Mesenchymal stem cell (in vitro differentiated cells and primary cell): ENCODE results near the gene NKAIN2.
"Not testable (repeated sequence)": the region's sequence is repeated elsewhere in the genome, so short reads cannot be mapped to it uniquely, and the experiment has no call there.

Experiments
- DNase-seq: peaks from one replicate; pipeline ENCODE4 v3.0.0-alpha.2; 2013
- H2AFZ ChIP-seq: one replicate; pipeline ENCODE4 v1.6.1; 2013; ENCODE audit warnings: low read depth, mild to moderate bottlenecking, control low read depth, inconsistent platforms, low read length, moderate library complexity
- H2AK5ac ChIP-seq: 2 replicates; pipeline ENCODE4 v1.6.1; 2013; ENCODE audit warnings: low read length, moderate library complexity, mild to moderate bottlenecking, inconsistent platforms; ENCODE audit not compliant: severe bottlenecking
- H2BK120ac ChIP-seq: one replicate; pipeline ENCODE4 v1.6.1; 2013; ENCODE audit warnings: low read depth, mild to moderate bottlenecking, inconsistent platforms, low read length, moderate library complexity
- H2BK12ac ChIP-seq, 2 experiments: one replicate each; pipeline ENCODE4 v1.6.1; 2013; ENCODE audit warnings: inconsistent platforms in 2 of 2, low read length in 2 of 2, mild to moderate bottlenecking in 2 of 2, moderate library complexity in 2 of 2, control low read depth in 1 of 2
- H2BK15ac ChIP-seq: one replicate; pipeline ENCODE4 v1.6.1; 2013; ENCODE audit warnings: mild to moderate bottlenecking, low read depth, inconsistent platforms; ENCODE audit not compliant: poor library complexity, severe bottlenecking
- H2BK5ac ChIP-seq: 2 replicates; pipeline ENCODE4 v1.6.1; 2013; ENCODE audit warnings: low read depth, mild to moderate bottlenecking, low read length, control low read depth, inconsistent platforms; ENCODE audit not compliant: poor library complexity, severe bottlenecking
- H3K14ac ChIP-seq, 2 experiments: one replicate each; pipeline ENCODE4 v1.6.1; 2013; ENCODE audit warnings: inconsistent platforms in 2 of 2, low read length in 2 of 2, control low read depth in 1 of 2, mild to moderate bottlenecking in 1 of 2, moderate library complexity in 1 of 2
- H3K18ac ChIP-seq, 2 experiments: one replicate each; pipeline ENCODE4 v1.6.1; 2013; ENCODE audit warnings: inconsistent platforms in 2 of 2, low read length in 2 of 2, control low read depth in 1 of 2, low read depth in 1 of 2, mild to moderate bottlenecking in 1 of 2
- H3K23ac ChIP-seq, 2 experiments: one replicate each; pipeline ENCODE4 v1.6.1; 2013; ENCODE audit warnings: inconsistent platforms in 2 of 2, low read length in 2 of 2, mild to moderate bottlenecking in 2 of 2, moderate library complexity in 2 of 2, control low read depth in 1 of 2
- H3K27ac ChIP-seq: 2 replicates; pipeline ENCODE4 v1.5.1; 2013; ENCODE audit warnings: mild to moderate bottlenecking, moderate library complexity, low read length, control low read depth, inconsistent platforms; ENCODE audit not compliant: poor library complexity, severe bottlenecking
- H3K27me3 ChIP-seq, 2 experiments: 2 replicates each; pipeline versions ENCODE4 v1.6.1 to v1.7.0; 2013; ENCODE audit warnings: low read length in 2 of 2, mild to moderate bottlenecking in 2 of 2, moderate library complexity in 2 of 2, control low read depth in 1 of 2, inconsistent platforms in 1 of 2; ENCODE audit not compliant: control insufficient read depth in 1 of 2, insufficient read depth in 1 of 2
- H3K36me3 ChIP-seq, 2 experiments: 2 replicates each; pipeline versions ENCODE4 v1.6.1 to v1.7.0; 2013; ENCODE audit warnings: low read length in 2 of 2, control low read depth in 1 of 2, inconsistent platforms in 1 of 2, low read depth in 1 of 2, mild to moderate bottlenecking in 1 of 2; ENCODE audit not compliant: insufficient read depth in 2 of 2, control insufficient read depth in 1 of 2
- H3K4ac ChIP-seq, 2 experiments: one replicate each; pipeline ENCODE4 v1.6.1; 2013; ENCODE audit warnings: inconsistent platforms in 2 of 2, low read length in 2 of 2, mild to moderate bottlenecking in 2 of 2, moderate library complexity in 2 of 2, control low read depth in 1 of 2, low read depth in 1 of 2
- H3K4me1 ChIP-seq: 2 replicates; pipeline ENCODE4 v1.6.1; 2013; ENCODE audit warnings: low read depth, low read length, control low read depth; ENCODE audit not compliant: control insufficient read depth, insufficient read depth
- H3K4me2 ChIP-seq: 2 replicates; pipeline ENCODE4 v1.6.1; 2013; ENCODE audit warnings: low read length, mild to moderate bottlenecking, inconsistent platforms; ENCODE audit not compliant: poor library complexity, severe bottlenecking
- H3K4me3 ChIP-seq, 2 experiments: 2 replicates each; pipeline versions ENCODE4 v1.5.1 to v1.7.0; 2013; ENCODE audit warnings: low read length in 2 of 2, mild to moderate bottlenecking in 2 of 2, control low read depth in 1 of 2, low read depth in 1 of 2; ENCODE audit not compliant: insufficient read depth in 1 of 2
- H3K79me1 ChIP-seq: replicated peaks from 2 replicates; pipeline ENCODE4 v1.6.1; 2013; ENCODE audit warnings: mild to moderate bottlenecking, control low read depth, low read length, inconsistent platforms; ENCODE audit not compliant: poor library complexity, severe bottlenecking
- H3K9ac ChIP-seq: 2 replicates; pipeline ENCODE4 v1.7.0; 2013; ENCODE audit warnings: mild to moderate bottlenecking, low read length, moderate library complexity
- H3K9me3 ChIP-seq: 2 replicates; pipeline ENCODE4 v1.7.0; 2013; ENCODE audit warnings: mild to moderate bottlenecking, low read length; ENCODE audit not compliant: control insufficient read depth
- H4K8ac ChIP-seq: one replicate; pipeline ENCODE4 v1.6.1; 2013; ENCODE audit warnings: inconsistent platforms, mild to moderate bottlenecking, low read length, moderate library complexity
- H4K91ac ChIP-seq: one replicate; pipeline ENCODE4 v1.6.1; 2013; ENCODE audit warnings: mild to moderate bottlenecking, low read length, inconsistent platforms
- WGBS: methylation state at CpG from one replicate; pipeline ENCODE4 v1.1.7; 2013; ENCODE audit warnings: mixed read lengths; 5-methylcytosine and 5-hydroxymethylcytosine counted together

The NKAIN2 gene

GRCh38 chr6:124158024-124158423 lies 354.4 kb downstream of the NKAIN2 start:
- H3K9me3 ChIP-seq = no peaks in the 10 kb centered on the region
- peak overlapping the region in 1 of 2 experiments; percentile 40 for H3K18ac ChIP-seq
- no peak overlapping the region for H2BK120ac ChIP-seq
- no peak overlapping the region for H2BK5ac ChIP-seq
- no peaks in the 10 kb centered on the region for H3K27me3 ChIP-seq
- no peak overlapping the region for H3K9ac ChIP-seq
- no peak overlapping the region for H3K4me3 ChIP-seq
- H2AFZ ChIP-seq = no peak overlapping the region
- no peak overlapping the region for H3K23ac ChIP-seq
- no peak overlapping the region for H3K14ac ChIP-seq
- H4K91ac ChIP-seq = no peak overlapping the region
- no peak overlapping the region for H2AK5ac ChIP-seq
- H3K27ac ChIP-seq = no peak overlapping the region
- DNase-seq = no peak
- no peak overlapping the region for H2BK12ac ChIP-seq
- H3K79me1 ChIP-seq = no peaks in the 10 kb centered on the region
- no CpG with 5 or more reads among the region's 1 CpG for WGBS
- no peak overlapping the region for H3K4me2 ChIP-seq
- H3K36me3 ChIP-seq = no peaks in the 10 kb centered on the region
- no peak overlapping the region for H3K4ac ChIP-seq
- no peaks in the 10 kb centered on the region for H3K4me1 ChIP-seq
- H2BK15ac ChIP-seq = no peak overlapping the region
- H4K8ac ChIP-seq = no peak overlapping the region

DNA sequence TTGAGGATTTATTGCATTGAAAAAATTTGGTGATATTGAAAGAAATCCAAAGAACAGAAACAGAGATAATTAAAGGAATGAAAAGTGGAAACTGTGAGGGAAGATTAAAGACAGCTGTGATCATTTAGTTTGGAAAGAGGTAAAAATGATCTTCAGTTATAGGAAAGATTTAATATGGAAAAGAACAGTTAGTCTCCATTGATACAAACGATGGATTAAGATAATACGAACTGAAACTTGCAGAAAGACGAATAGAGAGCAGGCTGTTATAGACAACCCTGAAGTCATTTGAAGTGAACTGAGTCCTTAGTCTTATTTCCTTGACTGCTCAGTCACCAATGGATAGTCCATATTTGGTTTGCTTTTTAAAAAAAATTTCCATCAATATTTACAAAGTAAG lies 360.0 kb downstream of the NKAIN2 start:
- no peak for DNase-seq
- Histone ChIP-seq H2BK5ac (no peak overlapping the region), H4K8ac (no peak overlapping the region), H3K79me1 (no peaks in the 10 kb centered on the region), H3K18ac (no peak overlapping the region), H3K4me3 (no peak overlapping the region), H3K4ac (no peak overlapping the region), H3K14ac (no peak overlapping the region), H2BK12ac (no peak overlapping the region), H3K9ac (no peak overlapping the region), H2BK15ac (no peak overlapping the region), H3K9me3 (no peaks in the 10 kb centered on the region), H4K91ac (no peak overlapping the region), H3K23ac (no peak overlapping the region), H3K4me1 (no peaks in the 10 kb centered on the region), H2AK5ac (no peak overlapping the region), H3K27ac (no peak overlapping the region), H3K36me3 (no peaks in the 10 kb centered on the region), H3K4me2 (no peak overlapping the region), H2BK120ac (no peak overlapping the region), H3K27me3 (no peaks in the 10 kb centered on the region), H2AFZ (no peak overlapping the region)
- WGBS = 94% methylated on average over 3 of the region's 3 CpGs

DNA sequence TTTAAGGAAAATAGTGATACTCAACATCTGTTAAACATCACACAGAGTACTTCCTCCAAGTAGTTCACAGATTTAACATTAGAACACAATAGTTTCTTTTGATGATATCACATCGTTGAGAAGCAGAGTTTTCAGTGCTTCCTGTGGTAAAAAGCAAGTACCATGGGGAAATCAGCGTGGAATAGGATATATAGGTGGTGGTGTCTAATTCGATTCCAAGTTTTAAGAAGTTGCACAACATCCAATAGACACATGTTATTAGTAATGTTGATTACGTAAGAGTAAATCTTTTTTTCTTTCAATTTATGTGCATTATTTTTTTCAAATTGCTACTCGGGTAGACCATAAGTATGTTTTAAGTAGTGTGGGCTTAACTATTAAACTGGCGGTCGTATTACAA lies 360.7 kb downstream of the NKAIN2 start:
- no peaks in the 10 kb centered on the region for H3K36me3 ChIP-seq
- H4K91ac ChIP-seq = no peak overlapping the region
- no peak overlapping the region for H3K18ac ChIP-seq
- no peak overlapping the region for H3K27ac ChIP-seq
- no peak overlapping the region for H4K8ac ChIP-seq
- H3K23ac ChIP-seq = no peak overlapping the region
- no peak overlapping the region for H3K14ac ChIP-seq
- DNase-seq = no peak
- no peak overlapping the region for H2BK120ac ChIP-seq
- no peak overlapping the region for H3K9ac ChIP-seq
- H3K79me1 ChIP-seq = no peaks in the 10 kb centered on the region
- no peak overlapping the region for H2BK15ac ChIP-seq
- H3K4ac ChIP-seq = no peak overlapping the region
- 87% methylated on average over 5 of the region's 7 CpGs for WGBS
- H2AFZ ChIP-seq = no peak overlapping the region
- H3K4me2 ChIP-seq = no peak overlapping the region
- H3K27me3 ChIP-seq = no peaks in the 10 kb centered on the region
- no peak overlapping the region for H2BK12ac ChIP-seq
- no peak overlapping the region for H2AK5ac ChIP-seq
- H3K4me3 ChIP-seq = no peak overlapping the region
- no peaks in the 10 kb centered on the region for H3K4me1 ChIP-seq
- H3K9me3 ChIP-seq = no peaks in the 10 kb centered on the region
- H2BK5ac ChIP-seq = no peak overlapping the region

GRCh38 chr6:124167249-124167648 lies 363.6 kb downstream of the NKAIN2 start:
- not testable (repeated sequence) for H3K4ac ChIP-seq, H2AK5ac ChIP-seq, H3K18ac ChIP-seq, H2BK15ac ChIP-seq, DNase-seq, H3K27me3 ChIP-seq, H3K9me3 ChIP-seq, H2BK12ac ChIP-seq, H3K79me1 ChIP-seq, H2AFZ ChIP-seq, H3K4me1 ChIP-seq, H3K23ac ChIP-seq, H3K27ac ChIP-seq, H3K9ac ChIP-seq, H3K14ac ChIP-seq, H3K4me2 ChIP-seq, H2BK5ac ChIP-seq, H2BK120ac ChIP-seq, H4K8ac ChIP-seq, H3K4me3 ChIP-seq, H4K91ac ChIP-seq, H3K36me3 ChIP-seq
- no CpG with 5 or more reads among the region's 1 CpG for WGBS
